Peyer's patch (tissue), 4 donors: Measurements from ENCODE around the gene CD47. TPM values are rescaled to one million over a fixed set of nuclear protein-coding genes. Genes with fewer than 3 reads are reported as not detected.

ENCODE experiments used
- DNase-seq, 3 donors: peaks; one replicate each; pipeline ENCODE4 v3.0.0-alpha.2; 2017 to 2019
- H3K27ac ChIP-seq, 4 donors: fragments of 200-600 bp; sonication (generic); one replicate each; pipeline ENCODE4 v1.5.1; 2016 to 2019
- H3K27me3 ChIP-seq, 2 donors: fragments of 200-600 bp; sonication (generic); one replicate each; pipeline ENCODE4 v1.5.1; 2019
- H3K36me3 ChIP-seq, 3 donors: fragments of 200-600 bp; sonication (generic); one replicate each; pipeline ENCODE4 v1.5.1; 2016 to 2019
- H3K4me1 ChIP-seq, 4 donors: fragments of 200-600 bp; sonication (generic); one replicate each; pipeline ENCODE4 v1.5.1; 2016 to 2019
- H3K4me3 ChIP-seq, 4 donors: fragments of 200-600 bp; sonication (generic); 1 replicate in 3 of 4; 2 replicates in 1 of 4; pipeline ENCODE4 v1.5.1; 2016 to 2019; ENCODE audit warnings: mild to moderate bottlenecking in 1 of 4
- H3K9me3 ChIP-seq, 4 donors: fragments of 200-600 bp; sonication (generic); one replicate each; pipeline ENCODE4 v1.5.1; 2016 to 2019; ENCODE audit warnings: mild to moderate bottlenecking in 1 of 4
- CTCF ChIP-seq, 6 experiments: fragments of 450-650 bp in 4 of 6; fragments of 200-600 bp in 2 of 6; sonication (generic) in 1 of 6; IDR thresholded peaks; one replicate each; pipeline ENCODE4 v1.5.1; 2017 to 2019; ENCODE audit warnings: antibody characterized with exemption in 6 of 6, mild to moderate bottlenecking in 3 of 6, moderate library complexity in 1 of 6
- POLR2A ChIP-seq, 2 donors: fragments of 450-650 bp; IDR thresholded peaks; one replicate each; pipeline ENCODE4 v1.5.1; 2017; ENCODE audit warnings: antibody characterized with exemption in 2 of 2, mild to moderate bottlenecking in 2 of 2, moderate library complexity in 2 of 2
- total RNA-seq, 4 donors: library from RNA; depleted of rRNA; stranded (reverse); fragments of >200 nt; gene quantifications; one replicate each; pipeline ENCODE4 v1.1.0, GENCODE V29; 2016

Gene CD47
- total RNA-seq, 4 donors from 2014 or later: 50.1 to 55.7 (median 52.7) TPM

- no peaks in the 10 kb centered on the region for H3K36me3 ChIP-seq
- DNase-seq: no peak
- H3K27ac ChIP-seq: no peak overlapping the region
- H3K9me3 ChIP-seq: no peaks in the 10 kb centered on the region
- H3K4me1 ChIP-seq: no peaks in the 10 kb centered on the region
- no peak for TF ChIP-seq POLR2A (IDR thresholded peaks at IDR 0.05)
- TF ChIP-seq CTCF (IDR thresholded peaks at IDR 0.05): no peak
- no peak overlapping the region for H3K4me3 ChIP-seq
- H3K27me3 ChIP-seq: no peaks in the 10 kb centered on the region
Observed at GRCh38 chr3:108110934-108111333, 20.1 kb upstream of the CD47 start.

DNA sequence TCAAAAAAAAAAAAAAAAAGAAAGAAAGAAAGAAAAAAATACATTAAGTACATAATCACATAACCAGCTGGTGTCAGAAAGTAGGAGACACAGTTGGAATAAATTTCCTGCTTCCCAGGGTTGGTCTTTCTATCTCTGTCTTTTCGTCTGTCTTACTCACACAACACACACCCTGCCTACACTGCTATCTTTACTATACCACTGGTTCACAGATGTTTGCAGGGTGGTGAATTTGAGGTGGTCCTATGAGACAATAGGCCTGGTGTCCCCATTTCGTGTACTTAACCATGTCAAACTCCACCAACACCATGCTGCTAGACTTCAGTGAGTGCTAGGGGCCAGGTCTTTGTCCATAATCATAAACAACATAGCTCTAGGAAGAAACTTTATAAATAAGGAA is 17.6 kb upstream of the CD47 start:
- TF ChIP-seq POLR2A (IDR thresholded peaks at IDR 0.05): no peak
- TF ChIP-seq CTCF (IDR thresholded peaks at IDR 0.05): no peak
- no peaks in the 10 kb centered on the region for H3K4me1 ChIP-seq
- H3K9me3 ChIP-seq: no peaks in the 10 kb centered on the region
- H3K36me3 ChIP-seq: no peaks in the 10 kb centered on the region
- no peak overlapping the region for H3K4me3 ChIP-seq
- no peak for DNase-seq
- no peaks in the 10 kb centered on the region for H3K27me3 ChIP-seq
- no peak overlapping the region for H3K27ac ChIP-seq

GRCh38 chr3:108106449-108106848 is 15.6 kb upstream of the CD47 start:
- H3K27ac ChIP-seq: no peak overlapping the region
- H3K4me1 ChIP-seq: peaks cover 0 to 9% (median 0%) of the 10 kb centered on the region in 4 donors
- H3K9me3 ChIP-seq: no peaks in the 10 kb centered on the region
- TF ChIP-seq CTCF (IDR thresholded peaks at IDR 0.05): no peak
- TF ChIP-seq POLR2A (IDR thresholded peaks at IDR 0.05): no peak
- no peaks in the 10 kb centered on the region for H3K27me3 ChIP-seq
- no peaks in the 10 kb centered on the region for H3K36me3 ChIP-seq
- DNase-seq: no peak
- H3K4me3 ChIP-seq: no peak overlapping the region

DNA sequence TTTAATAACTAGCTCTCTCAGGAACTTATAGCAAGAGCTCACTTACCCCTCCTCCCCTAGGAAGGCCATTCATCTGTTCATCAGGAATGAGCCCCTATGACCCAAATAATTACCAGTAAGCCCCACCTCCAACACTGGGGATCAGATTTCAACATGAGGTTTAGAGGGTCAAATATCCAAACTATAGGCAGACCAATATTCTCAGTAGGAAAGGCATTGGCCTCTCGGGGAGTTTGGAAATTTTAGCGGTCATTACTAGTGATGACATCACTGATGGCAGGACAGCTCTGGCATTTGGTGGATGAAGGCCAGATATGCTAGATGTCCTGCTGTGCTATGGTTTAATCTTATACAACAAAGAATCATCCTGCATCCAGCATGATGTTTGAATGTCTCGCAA is 15.2 kb upstream of the CD47 start:
- no peak for TF ChIP-seq POLR2A (IDR thresholded peaks at IDR 0.05)
- TF ChIP-seq CTCF (IDR thresholded peaks at IDR 0.05): no peak
- peaks cover 0 to 10% (median 0%) of the 10 kb centered on the region in 4 donors for H3K4me1 ChIP-seq
- H3K27me3 ChIP-seq: no peaks in the 10 kb centered on the region
- H3K9me3 ChIP-seq: no peaks in the 10 kb centered on the region
- H3K27ac ChIP-seq: no peak overlapping the region
- H3K36me3 ChIP-seq: no peaks in the 10 kb centered on the region
- no peak for DNase-seq
- H3K4me3 ChIP-seq: no peak overlapping the region

GRCh38 chr3:108103886-108104797 is 13.3 kb upstream of the CD47 start:
- H3K4me1 ChIP-seq: peaks cover 0 to 14% (median 0%) of the 10 kb centered on the region in 4 donors
- DNase-seq: no peak
- H3K27me3 ChIP-seq: no peaks in the 10 kb centered on the region
- H3K36me3 ChIP-seq: no peaks in the 10 kb centered on the region
- no peak overlapping the region for H3K4me3 ChIP-seq
- no peaks in the 10 kb centered on the region for H3K9me3 ChIP-seq
- H3K27ac ChIP-seq: no peak overlapping the region
- no peak for TF ChIP-seq CTCF (IDR thresholded peaks at IDR 0.05)
- no peak for TF ChIP-seq POLR2A (IDR thresholded peaks at IDR 0.05)
